ENCODE results near the gene NPEPL1.

NPEPL1 gene

GRCh38 chr20:58685988-58686387 is 6.6 kb upstream of the NPEPL1 start:
- no peak for DNase-seq

GRCh38 chr20:58688414-58688813 is 4.2 kb upstream of the NPEPL1 start:
- DNase-seq = no peak

GRCh38 chr20:58688840-58689239 is 3.8 kb upstream of the NPEPL1 start:
- no peak for DNase-seq

DNA sequence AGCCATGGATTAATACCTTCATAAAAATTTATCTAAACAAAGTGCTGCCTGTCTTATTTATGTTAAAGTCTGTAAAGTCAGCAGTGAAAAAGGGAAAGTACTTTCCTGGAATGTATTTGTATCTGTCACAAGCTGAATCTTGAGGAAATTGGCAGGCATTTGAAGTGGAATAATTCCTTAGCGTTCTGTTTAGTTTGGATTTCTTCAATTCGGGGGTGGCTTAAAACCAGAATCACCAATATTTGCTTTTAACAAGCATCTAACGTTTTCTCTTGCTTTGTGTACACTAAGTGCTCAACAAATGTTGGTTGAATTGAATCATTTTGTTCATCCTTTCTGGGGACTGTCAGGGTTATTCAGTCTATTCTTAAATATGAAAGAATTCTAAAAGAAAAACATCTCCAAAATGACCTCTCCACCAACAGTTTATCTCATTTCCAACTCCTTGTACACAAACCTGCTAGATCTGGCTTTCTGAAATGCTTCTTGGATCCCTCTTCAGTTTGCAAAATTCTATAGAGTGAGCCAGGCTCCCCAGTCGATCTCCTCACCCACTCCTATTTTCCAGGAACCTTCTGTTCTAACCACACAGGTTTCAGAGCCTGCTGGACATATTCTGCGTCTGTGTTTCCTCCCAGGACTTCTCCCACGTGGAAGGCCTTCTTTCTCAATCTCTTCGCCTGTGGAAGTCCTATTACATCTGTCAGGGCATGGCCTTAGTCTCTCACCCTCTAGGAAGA is 2.0 kb upstream of the NPEPL1 start:
- DNase-seq = no peak

- DNase-seq = no peak
These were observed 624 bp upstream of the NPEPL1 start for GRCh38 chr20:58691773-58692578.

DNA sequence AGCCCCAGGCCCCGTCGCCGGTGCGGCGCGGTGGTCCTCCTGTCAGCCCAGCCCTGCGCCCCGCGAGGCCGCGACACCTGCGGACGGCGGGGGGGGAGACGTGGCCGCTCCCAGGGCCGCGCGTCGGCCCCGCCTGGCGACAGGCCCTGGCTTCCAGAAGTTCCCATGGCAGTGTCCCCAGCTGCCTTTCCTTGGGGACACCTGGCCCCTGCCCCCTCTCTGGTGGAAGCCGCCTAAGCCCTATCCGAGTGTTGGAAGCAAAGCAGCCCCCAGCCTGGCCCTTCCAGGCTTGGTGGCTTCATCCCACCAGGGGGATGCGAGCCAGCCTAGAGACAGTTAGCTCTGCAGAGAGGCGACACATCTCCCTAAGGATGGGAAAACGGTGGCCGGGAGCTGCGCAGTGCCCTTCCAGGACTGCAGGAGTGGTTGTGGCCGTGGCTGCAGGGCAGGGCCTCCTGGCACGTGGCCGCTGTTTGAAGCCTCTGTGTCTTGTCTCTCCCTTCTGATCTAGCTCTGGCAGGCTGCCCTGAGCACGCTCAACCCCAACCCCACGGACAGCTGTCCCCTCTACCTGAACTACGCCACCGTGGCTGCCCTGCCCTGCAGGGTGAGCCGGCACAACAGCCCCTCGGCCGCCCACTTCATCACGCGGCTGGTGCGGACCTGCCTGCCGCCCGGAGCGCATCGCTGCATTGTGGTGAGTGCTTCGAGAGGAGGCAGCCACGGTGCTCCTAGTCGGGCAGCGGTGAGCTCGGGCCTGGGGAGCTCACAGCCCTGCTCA is 816 bp downstream of the NPEPL1 start:
- DNase-seq = no peak

GRCh38 chr20:58694241-58695083 is 1.9 kb downstream of the NPEPL1 start:
- DNase-seq = no peak

GRCh38 chr20:58695084-58695722 is 2.6 kb downstream of the NPEPL1 start:
- no peak for DNase-seq

DNA sequence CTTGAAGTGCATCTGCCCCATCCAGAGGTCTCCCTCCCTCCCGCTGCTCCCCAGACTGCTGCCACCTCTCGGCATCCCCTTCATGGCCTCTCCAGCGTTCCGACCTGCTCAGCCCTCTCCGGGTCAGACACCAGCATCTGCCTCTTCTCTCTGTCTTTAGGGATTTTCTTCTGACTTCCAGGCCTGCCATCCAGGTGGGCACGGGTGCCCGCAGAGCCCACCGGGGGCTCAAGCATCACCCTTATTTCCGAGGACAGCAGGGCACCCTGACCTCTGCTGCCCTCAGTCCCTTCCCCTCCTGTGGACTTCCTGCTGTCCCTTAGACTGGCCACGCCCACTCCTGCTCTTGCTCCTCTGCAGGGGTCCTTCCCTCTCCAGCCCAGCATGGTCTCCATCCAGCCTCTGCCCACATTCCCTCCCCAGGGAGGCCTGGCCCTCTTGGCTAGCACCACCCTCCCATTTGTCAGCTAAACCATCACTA is 3.3 kb downstream of the NPEPL1 start:
- DNase-seq = no peak

- no peak for DNase-seq
These were observed 3.9 kb downstream of the NPEPL1 start for GRCh38 chr20:58696411-58696961.

DNA sequence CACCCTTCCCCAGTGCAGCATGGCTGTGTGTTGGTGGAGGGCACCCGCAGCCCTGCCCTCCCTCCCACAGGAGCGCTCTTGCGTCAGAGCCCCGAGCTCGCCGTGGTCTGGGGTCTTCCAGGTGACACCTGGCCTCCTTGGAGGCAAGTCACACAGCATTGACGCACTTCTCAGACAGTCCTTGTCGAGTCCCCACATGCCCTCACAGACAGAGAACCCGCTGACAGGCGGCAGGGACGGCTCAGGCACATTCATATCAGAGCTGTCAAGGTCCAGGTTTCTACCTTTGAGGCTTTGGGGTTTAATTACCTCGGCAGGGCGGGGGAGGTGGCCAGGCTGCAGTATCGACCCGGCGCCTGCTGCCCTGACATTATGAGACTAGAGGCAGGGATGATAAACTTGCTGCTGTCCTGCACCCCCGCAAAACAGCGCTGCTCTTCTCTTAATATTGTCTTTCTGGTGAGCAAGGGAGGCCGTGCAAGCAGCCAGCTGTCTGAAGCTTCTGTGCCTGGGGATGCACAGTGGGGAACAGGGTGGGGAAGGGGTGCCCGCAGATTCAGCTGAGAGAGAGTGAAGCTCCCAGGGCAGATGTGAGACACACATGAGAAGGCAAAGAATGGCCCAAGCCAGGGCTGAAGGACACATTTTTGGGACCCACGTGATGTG is 4.7 kb downstream of the NPEPL1 start:
- no peak for DNase-seq

GRCh38 chr20:58697867-58698703 is 5.5 kb downstream of the NPEPL1 start:
- DNase-seq = no peak

DNA sequence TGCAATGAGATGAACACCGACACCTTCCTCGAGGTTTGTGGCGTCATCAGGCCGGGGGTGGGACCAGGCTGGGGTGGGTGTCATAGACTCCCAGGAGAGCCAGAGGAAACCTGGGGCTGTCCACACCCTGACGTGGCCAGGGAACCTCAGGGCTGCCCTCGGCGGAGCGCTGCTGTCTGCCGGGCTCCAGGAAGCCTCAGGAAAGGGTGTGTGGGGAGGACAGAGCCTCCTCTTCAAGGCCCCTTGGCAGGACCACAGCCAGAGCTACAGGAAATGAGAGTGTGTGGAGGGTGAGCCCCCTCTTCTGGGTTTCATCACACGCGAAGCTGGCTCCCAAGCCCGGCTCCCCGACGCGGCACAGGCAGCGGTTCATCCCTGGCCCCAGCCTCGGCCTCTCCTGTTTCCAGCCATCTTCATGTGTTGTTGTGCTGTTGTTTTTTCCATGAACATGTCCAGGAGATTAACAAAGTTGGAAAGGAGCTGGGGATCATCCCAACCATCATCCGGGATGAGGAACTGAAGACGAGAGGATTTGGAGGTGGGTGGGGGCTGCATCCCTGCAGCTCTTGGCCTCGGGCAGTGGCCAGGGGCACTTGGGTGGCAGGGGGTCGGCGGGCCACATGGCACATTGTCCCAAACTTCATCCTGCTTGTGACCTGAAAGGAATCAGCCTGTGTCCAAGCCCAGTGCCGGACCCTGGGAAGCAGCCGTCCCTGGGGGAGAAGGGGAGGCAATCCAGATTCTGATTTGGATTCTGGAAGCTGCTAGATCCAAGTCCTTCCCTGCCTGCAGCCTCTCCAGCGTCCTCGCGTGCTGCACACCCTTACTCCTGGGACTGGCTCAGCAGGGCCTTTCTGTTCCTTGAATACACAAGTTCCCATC is 6.4 kb downstream of the NPEPL1 start:
- DNase-seq = no peak

- no peak for DNase-seq
These were observed 7.1 kb downstream of the NPEPL1 start for GRCh38 chr20:58699623-58700107.

DNA sequence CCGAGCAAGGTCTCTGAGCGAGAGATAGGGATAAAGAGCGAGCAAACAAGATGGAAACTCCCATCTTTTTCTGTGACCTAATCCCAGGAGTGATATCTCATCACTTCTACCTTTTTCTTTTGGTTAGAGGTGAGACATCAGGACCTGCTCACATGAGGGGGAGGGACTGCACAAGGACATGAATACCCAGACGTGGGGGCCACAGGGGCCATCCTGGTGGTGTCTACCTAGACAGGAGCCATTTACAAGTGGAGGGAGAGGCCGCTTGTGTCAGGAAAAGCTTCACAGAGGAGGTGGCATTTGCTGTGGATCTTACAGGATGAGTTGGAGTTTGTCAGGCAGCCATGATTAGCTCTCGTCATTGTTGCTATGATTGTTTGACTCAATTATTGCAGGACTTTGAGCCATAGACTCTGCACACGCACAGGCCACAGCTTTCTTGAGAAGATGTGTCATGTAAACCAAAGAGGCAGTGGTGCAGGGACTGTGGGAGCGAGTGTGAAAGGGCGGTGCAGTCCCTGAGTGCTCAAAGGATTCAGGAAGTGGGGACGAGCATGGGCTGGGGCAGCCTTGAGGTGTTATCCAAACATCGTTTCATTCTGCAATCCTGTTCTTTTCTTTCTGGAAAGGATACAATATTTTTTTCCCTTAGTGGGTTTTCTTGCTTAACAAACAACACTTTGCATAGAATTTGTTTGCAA is 7.7 kb downstream of the NPEPL1 start:
- DNase-seq = no peak

GRCh38 chr20:58700823-58701222 is 8.2 kb downstream of the NPEPL1 start:
- no peak for DNase-seq

DNA sequence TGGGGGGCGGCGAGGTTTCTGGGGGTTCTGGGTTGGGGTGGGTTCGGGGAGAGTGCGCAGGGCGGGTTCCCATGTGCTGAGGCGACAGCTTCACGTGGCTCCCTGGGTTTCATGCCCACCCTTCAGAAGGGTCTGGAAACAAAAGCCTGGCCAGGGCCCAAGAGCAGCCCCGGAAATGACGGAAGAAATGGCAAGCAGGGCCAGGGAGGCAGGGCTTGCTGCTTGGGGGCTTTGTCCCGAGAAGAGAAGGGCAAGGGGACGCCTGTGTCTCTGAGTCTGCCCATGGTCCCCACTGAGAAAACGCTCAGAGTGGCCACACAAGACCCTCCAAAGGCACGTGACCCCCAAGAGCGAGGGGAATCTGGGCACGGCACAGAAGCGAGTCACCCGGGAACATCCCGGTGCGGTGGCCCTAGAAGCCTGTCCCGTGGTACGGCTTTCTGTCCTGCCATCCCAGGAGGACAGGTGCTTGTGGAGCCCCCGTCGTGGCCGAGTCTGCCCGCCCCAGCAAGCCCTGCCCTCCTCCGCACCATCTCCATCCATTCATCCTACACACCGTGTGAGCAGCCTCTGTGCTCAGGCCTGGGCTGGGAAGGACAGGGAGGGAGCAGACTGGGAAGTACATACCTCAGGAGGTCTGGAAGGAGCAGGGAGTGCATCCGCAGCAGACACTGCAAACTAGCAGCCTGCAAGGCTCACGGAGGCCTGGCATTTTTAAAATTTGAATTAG is 9.0 kb downstream of the NPEPL1 start:
- DNase-seq = no peak

GRCh38 chr20:58702161-58702510 is 9.5 kb downstream of the NPEPL1 start:
- DNase-seq = no peak

Measured in fibroblast of skin of right quadriceps (primary cell).